ENCODE data around the gene BEX4. TPM values are rescaled to one million over a fixed set of nuclear protein-coding genes. Genes with fewer than 3 reads are reported as not detected.

Gene BEX4
- total and polyA plus RNA-seq, 9 of the 15 experiments (the other 6 are each of a cell fraction or from before 2014, with no cell fraction given): 74.6 to 399 (median 154) TPM

GRCh38 chrX:103254921-103255493, 40.1 kb downstream of the BEX4 start, which contains the start of gene TCEAL8 (continued):
- TF ChIP-seq MYBL2 (IDR thresholded peaks at IDR 0.05; ENCODE audit: low read depth) (no peak), MYBL2 (CRISPR knock-in tag; IDR thresholded peaks at IDR 0.05; ENCODE audit: borderline replicate concordance) (no peak), ATF4 (CRISPR knock-in tag; IDR thresholded peaks at IDR 0.05) (no peak), NR2F6 (CRISPR knock-in tag; IDR thresholded peaks at IDR 0.05) (no peak), TSC22D4 (tag; IDR thresholded peaks at IDR 0.05) (no peak), SIN3A (IDR thresholded peaks at IDR 0.05; ENCODE audit: borderline replicate concordance in 2 of 2, control insufficient read depth in 1 of 2, low read depth in 2 of 2, low read length in 2 of 2) (no peak), CEBPB (tag; IDR thresholded peaks at IDR 0.05) (no peak), FOXP4 (CRISPR knock-in tag; IDR thresholded peaks at IDR 0.05; ENCODE audit: borderline replicate concordance) (no peak), THRB (CRISPR knock-in tag; conservative IDR thresholded peaks at IDR 0.05) (no peak), ZBTB2 (IDR thresholded peaks at IDR 0.05) (no peak), ZNF24 (IDR thresholded peaks at IDR 0.05) (no peak), ZNF41 (CRISPR knock-in tag; conservative IDR thresholded peaks at IDR 0.05) (no peak), RUNX1 (IDR thresholded peaks at IDR 0.05; ENCODE audit: low read depth) (no peak), NCOA2 (IDR thresholded peaks at IDR 0.05; ENCODE audit: partially characterized antibody in 2 of 2) (no peak), HLTF (IDR thresholded peaks at IDR 0.05) (no peak), SP1 (CRISPR knock-in tag; IDR thresholded peaks at IDR 0.05) (no peak), STAT5A (IDR thresholded peaks at IDR 0.05; ENCODE audit: borderline replicate concordance, low read length) (no peak), SNIP1 (IDR thresholded peaks at IDR 0.05; ENCODE audit: low read depth) (no peak), ATF7 (IDR thresholded peaks at IDR 0.05) (peak; percentile 53; the same call in 1 of the 2 replicates), SIX5 (IDR thresholded peaks at IDR 0.05; ENCODE audit: borderline replicate concordance in 1 of 2, insufficient read depth in 1 of 2, low read depth in 1 of 2, low read length in 2 of 2) (no peak), CSDE1 (IDR thresholded peaks at IDR 0.05) (no peak), ZNF224 (CRISPR knock-in tag; IDR thresholded peaks at IDR 0.05) (no peak)

Data from K562 (cell line).